NCI-H1436 treated with DMSO at 0.1 percent for 48 hours (cell line): Measurements from ENCODE around the gene TNXB.
"Not testable (repeated sequence)": the region's sequence is repeated elsewhere in the genome, so short reads cannot be mapped to it uniquely, and the experiment has no call there.

Experiments
- DNase-seq: peaks from one replicate; lab custom pipeline; 2025; lab: John Stamatoyannopoulos, UW

The TNXB gene

GRCh38 chr6:32086661-32087573 lies 22.2 kb downstream of the TNXB start:
- no peak for DNase-seq

GRCh38 chr6:32085759-32086459 lies 23.2 kb downstream of the TNXB start:
- DNase-seq = no peak

- no peak for DNase-seq
These were observed 24.4 kb downstream of the TNXB start for GRCh38 chr6:32084780-32085179.

- no peak for DNase-seq
These were observed 25.0 kb downstream of the TNXB start for GRCh38 chr6:32083812-32084768.

GRCh38 chr6:32082935-32083334 lies 26.2 kb downstream of the TNXB start:
- no peak for DNase-seq

GRCh38 chr6:32082478-32082877 lies 26.7 kb downstream of the TNXB start:
- no peak for DNase-seq

GRCh38 chr6:32081168-32081990 lies 27.8 kb downstream of the TNXB start:
- no peak for DNase-seq

- DNase-seq = no peak
These were observed 29.4 kb downstream of the TNXB start for GRCh38 chr6:32079566-32080290.

GRCh38 chr6:32076321-32076809 lies 32.8 kb downstream of the TNXB start:
- DNase-seq = no peak

- no peak for DNase-seq
These were observed 33.4 kb downstream of the TNXB start for GRCh38 chr6:32075781-32076180.

GRCh38 chr6:32074996-32075532 lies 34.1 kb downstream of the TNXB start:
- DNase-seq = no peak

GRCh38 chr6:32073613-32074012 lies 35.5 kb downstream of the TNXB start:
- DNase-seq = no peak

- DNase-seq = no peak
These were observed 36.0 kb downstream of the TNXB start for GRCh38 chr6:32073101-32073500.

- no peak for DNase-seq
These were observed 38.2 kb downstream of the TNXB start for GRCh38 chr6:32070814-32071543.

- no peak for DNase-seq
These were observed 39.1 kb downstream of the TNXB start for GRCh38 chr6:32069878-32070515.

GRCh38 chr6:32069460-32069859 lies 39.7 kb downstream of the TNXB start:
- DNase-seq = no peak

- no peak for DNase-seq
These were observed 40.3 kb downstream of the TNXB start for GRCh38 chr6:32068867-32069266.

- not testable (repeated sequence) for DNase-seq
These were observed 40.8 kb downstream of the TNXB start for GRCh38 chr6:32068315-32068714.

- not testable (repeated sequence) for DNase-seq
These were observed 41.6 kb downstream of the TNXB start for GRCh38 chr6:32067521-32067920.
